Tibial artery (tissue), 4 donors: ENCODE results near the gene ATF6B.

Experiments
- DNase-seq, 2 donors: peaks; one replicate each; pipeline ENCODE4 v3.0.0-alpha.2; 2019
- H3K27ac ChIP-seq, 2 donors: fragments of 200-600 bp; sonication (generic) in 1 of 2; 1 replicate in 1 of 2; 2 replicates in 1 of 2; pipeline ENCODE4 v1.5.1; 2018 to 2019; ENCODE audit warnings: mild to moderate bottlenecking in 1 of 2
- H3K27me3 ChIP-seq, 2 donors: fragments of 200-600 bp; sonication (generic) in 1 of 2; one replicate each; pipeline versions ENCODE4 v1.5.1 to v1.6.0; 2016 to 2019
- H3K36me3 ChIP-seq, 3 donors: fragments of 200-600 bp; sonication (generic) in 2 of 3; one replicate each; pipeline ENCODE4 v1.5.1; 2016 to 2019; ENCODE audit warnings: mild to moderate bottlenecking in 2 of 3
- H3K4me1 ChIP-seq, 4 donors: fragments of 200-600 bp; sonication (generic) in 2 of 4; 1 replicate in 3 of 4; 2 replicates in 1 of 4; pipeline ENCODE4 v1.5.1; 2016 to 2019
- H3K4me3 ChIP-seq, 2 donors: fragments of 200-600 bp; sonication (generic) in 1 of 2; 1 replicate in 1 of 2; 2 replicates in 1 of 2; pipeline ENCODE4 v1.5.1; 2018 to 2019; ENCODE audit warnings: mild to moderate bottlenecking in 2 of 2
- H3K9me3 ChIP-seq, 3 donors: fragments of 200-600 bp; sonication (generic) in 1 of 3; one replicate each; pipeline ENCODE4 v1.5.1; 2016 to 2019
- intact Hi-C: fragments of 100-400 bp; cut with DNase I; formaldehyde crosslinking; loops from one replicate; pipeline ENCODE4 v1.15.0; 2023; ENCODE audit warnings: low total_unique reads
- TF ChIP-seq, protein P1 (sequence below), 2 experiments: fragments of 200-600 bp in 1 of 2; fragments of 450-650 bp in 1 of 2; IDR thresholded peaks; one replicate each; pipeline ENCODE4 v1.5.1; 2017 to 2019; ENCODE audit warnings: antibody characterized with exemption in 2 of 2, mild to moderate bottlenecking in 1 of 2, moderate library complexity in 1 of 2

Gene ATF6B

DNA sequence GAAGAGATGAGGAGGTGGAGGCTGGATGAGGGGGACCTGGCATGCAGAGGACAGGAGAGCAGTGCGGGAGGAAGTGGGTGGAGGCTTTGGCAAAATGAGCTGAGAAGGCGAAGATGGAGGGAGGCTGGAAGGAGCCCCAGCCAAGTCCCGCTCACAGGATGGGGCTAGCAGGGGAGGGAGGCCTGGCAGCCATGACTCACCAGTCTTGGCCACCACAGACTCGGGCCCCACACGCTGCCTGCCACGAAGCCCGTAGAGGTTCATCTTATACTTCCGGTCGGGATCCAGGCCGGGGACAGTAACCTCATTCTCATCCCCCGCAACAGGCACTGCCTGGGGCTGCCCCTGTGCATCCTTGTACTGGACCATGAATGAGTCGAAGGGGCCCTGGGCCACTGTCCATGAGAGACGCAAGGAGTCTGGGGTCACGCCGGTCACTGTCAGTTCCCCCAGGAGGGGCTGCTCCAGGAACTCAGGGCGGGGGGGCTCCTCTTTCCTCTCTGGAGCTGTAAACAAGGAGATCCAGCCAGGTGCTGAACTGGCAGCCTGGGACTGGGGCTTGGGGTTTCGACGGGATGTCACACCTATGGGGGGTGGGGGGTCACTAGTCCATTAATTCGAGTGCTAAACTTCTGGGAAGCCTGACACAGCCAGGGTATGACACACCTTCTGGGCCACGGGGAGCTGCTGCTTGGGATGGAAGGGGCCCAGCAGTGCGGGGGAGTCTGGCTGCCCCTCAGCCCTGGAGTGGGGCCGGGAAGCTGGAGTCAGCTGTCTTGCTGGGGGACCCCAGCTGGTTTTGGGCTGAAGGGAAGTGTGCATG lies 46.7 kb downstream of the ATF6B start:
- Histone ChIP-seq H3K4me3 (no peak overlapping the region), H3K36me3 (peaks cover 13 to 54% (median 46%) of the 10 kb centered on the region in 3 donors), H3K9me3 (no peaks in the 10 kb centered on the region), H3K27me3 (no peaks in the 10 kb centered on the region), H3K27ac (peak overlapping the region; percentile 67 to 70), H3K4me1 (peaks cover 0 to 25% (median 13%) of the 10 kb centered on the region in 4 donors)
- TF ChIP-seq, protein P1, sequence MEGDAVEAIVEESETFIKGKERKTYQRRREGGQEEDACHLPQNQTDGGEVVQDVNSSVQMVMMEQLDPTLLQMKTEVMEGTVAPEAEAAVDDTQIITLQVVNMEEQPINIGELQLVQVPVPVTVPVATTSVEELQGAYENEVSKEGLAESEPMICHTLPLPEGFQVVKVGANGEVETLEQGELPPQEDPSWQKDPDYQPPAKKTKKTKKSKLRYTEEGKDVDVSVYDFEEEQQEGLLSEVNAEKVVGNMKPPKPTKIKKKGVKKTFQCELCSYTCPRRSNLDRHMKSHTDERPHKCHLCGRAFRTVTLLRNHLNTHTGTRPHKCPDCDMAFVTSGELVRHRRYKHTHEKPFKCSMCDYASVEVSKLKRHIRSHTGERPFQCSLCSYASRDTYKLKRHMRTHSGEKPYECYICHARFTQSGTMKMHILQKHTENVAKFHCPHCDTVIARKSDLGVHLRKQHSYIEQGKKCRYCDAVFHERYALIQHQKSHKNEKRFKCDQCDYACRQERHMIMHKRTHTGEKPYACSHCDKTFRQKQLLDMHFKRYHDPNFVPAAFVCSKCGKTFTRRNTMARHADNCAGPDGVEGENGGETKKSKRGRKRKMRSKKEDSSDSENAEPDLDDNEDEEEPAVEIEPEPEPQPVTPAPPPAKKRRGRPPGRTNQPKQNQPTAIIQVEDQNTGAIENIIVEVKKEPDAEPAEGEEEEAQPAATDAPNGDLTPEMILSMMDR (IDR thresholded peaks at IDR 0.05), result no peak
- intact Hi-C loops, result no loop called here
- peak; percentile 81 to 90 for DNase-seq

DNA sequence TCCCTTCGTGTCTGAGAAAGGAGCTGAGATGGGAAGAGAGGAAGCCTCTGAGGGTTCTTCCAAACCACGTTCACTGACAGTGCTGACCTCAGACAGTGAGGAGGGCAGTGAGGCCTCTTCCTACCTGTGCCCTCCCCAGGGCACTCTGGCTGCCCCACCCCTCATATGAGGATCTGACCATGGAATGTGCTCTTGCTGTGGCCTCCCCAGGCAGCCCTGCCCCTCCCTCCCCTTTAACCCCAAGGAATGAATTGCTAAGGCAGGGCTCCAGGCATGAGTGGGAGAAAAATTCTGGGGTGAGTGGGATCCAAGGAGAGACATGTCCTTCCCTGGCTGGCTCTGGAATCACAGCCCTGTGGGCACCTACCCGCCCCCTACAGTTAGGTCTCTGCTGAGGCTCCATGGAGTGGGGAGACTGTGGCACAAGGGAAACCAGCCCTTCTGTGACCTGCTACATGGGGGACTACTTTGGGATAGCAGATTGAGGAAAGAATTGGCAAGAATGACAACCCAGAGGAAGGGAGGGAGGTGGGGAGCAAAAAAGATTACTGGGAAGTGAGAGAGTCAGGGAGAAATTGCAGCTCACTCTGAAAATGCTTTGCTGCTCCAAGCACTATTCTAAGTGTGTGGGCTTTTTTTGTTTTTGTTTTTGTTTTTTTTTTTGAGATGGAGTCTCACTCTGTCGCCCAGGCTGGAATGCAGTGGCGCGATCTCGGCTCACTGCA lies 48.3 kb downstream of the ATF6B start:
- no peak for DNase-seq
- TF ChIP-seq, protein P1 (IDR thresholded peaks at IDR 0.05), result no peak
- peaks cover 13 to 64% (median 53%) of the 10 kb centered on the region in 3 donors for H3K36me3 ChIP-seq
- no peaks in the 10 kb centered on the region for H3K9me3 ChIP-seq
- no peak overlapping the region for H3K4me3 ChIP-seq
- peaks cover 0 to 23% (median 12%) of the 10 kb centered on the region in 4 donors for H3K4me1 ChIP-seq
- no peak overlapping the region for H3K27ac ChIP-seq
- intact Hi-C loops, result no loop called here
- H3K27me3 ChIP-seq, result no peaks in the 10 kb centered on the region

DNA sequence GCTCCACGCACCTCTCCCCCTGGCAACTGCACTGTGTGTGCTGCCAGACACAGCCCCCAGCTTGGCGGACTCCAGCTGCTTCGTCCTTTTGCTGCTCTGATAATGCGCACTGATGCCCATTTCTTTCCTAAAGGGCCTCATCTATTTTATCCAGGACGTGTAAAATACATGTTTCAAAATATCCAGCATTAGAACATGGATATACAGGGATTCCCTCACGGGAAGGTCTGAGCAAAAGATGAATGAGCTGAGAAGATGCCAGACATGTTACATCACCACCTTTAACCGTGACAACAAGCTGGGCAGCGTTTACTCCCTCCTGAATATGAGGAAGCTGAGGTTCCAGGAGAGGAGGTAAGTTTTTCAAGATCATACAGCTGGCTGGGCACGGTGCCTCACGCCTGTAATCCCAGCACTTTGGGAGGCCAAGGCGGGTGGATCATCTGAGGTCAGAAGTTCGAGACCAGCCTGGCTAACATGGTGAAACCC lies 51.7 kb downstream of the ATF6B start:
- Histone ChIP-seq H3K4me1 (peaks cover 0 to 8% (median 2%) of the 10 kb centered on the region in 4 donors), H3K9me3 (no peaks in the 10 kb centered on the region), H3K4me3 (no peak overlapping the region), H3K27ac (no peak overlapping the region), H3K36me3 (peaks cover 26 to 66% (median 63%) of the 10 kb centered on the region in 3 donors), H3K27me3 (no peaks in the 10 kb centered on the region)
- TF ChIP-seq, protein P1 (IDR thresholded peaks at IDR 0.05), result no peak
- intact Hi-C loops, result no loop called here
- DNase-seq, result peak in 1 of 2 donors; percentile 72

DNA sequence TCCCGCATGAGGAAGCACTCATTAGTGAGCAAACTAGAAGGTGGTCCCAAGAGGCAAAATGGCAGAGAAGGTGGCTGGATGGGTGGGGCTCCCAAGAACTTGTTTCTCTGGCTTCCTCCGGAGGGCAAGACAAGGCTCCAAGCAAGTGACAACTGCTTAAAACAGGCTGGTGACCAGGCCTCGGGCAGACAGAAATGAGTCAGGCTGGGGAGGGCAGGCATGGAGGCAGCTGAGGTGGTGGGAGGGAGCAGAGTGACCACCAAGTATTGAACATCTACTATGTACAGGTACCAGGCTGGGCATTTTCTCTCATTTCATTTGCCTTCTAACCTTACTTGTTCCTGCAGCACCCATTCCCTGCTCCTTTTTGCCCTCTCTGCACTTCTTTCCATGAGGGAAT lies 52.3 kb downstream of the ATF6B start:
- Histone ChIP-seq H3K36me3 (peaks cover 26 to 63% (median 62%) of the 10 kb centered on the region in 3 donors), H3K4me1 (peaks cover 0 to 2% (median 0%) of the 10 kb centered on the region in 4 donors), H3K27me3 (no peaks in the 10 kb centered on the region), H3K9me3 (no peaks in the 10 kb centered on the region), H3K4me3 (no peak overlapping the region), H3K27ac (no peak overlapping the region)
- intact Hi-C loops, result no loop called here
- TF ChIP-seq, protein P1 (IDR thresholded peaks at IDR 0.05), result no peak
- DNase-seq, result no peak

DNA sequence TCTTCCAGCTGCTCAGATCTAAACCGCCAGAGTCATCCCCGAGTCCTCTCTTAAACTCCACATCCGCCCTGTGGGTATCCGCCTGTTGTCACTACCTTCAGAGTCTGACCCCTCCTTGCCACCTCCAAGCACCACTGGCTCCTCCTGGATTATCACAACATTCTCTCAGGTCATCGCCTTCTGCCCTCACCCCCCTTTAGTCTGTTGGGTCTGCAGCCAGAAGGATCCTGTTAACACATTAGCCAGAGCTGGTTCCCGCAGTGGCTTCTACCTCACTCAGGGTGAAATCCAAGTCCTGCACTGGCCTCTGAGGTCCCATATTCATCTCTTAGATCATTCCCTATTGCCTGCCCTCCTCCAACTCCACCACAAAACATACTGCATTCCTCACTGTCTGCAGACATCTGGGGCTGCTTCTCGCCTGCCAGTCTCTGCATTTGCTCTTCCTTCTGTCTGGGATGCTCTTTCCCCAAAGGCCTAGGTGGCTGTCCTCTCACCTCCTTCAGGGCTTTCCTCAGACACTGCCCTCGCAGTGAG lies 53.0 kb downstream of the ATF6B start:
- DNase-seq, result no peak
- TF ChIP-seq, protein P1 (IDR thresholded peaks at IDR 0.05), result no peak
- H3K4me1 ChIP-seq, result no peaks in the 10 kb centered on the region
- H3K9me3 ChIP-seq, result no peaks in the 10 kb centered on the region
- peaks cover 26 to 66% (median 56%) of the 10 kb centered on the region in 3 donors for H3K36me3 ChIP-seq
- H3K27ac ChIP-seq, result no peak overlapping the region
- H3K27me3 ChIP-seq, result no peaks in the 10 kb centered on the region
- intact Hi-C loops, result no loop called here
- H3K4me3 ChIP-seq, result no peak overlapping the region
